ENCODE measurements around the gene EBI3.
A peak's percentile ranks its signal among the peaks of the same experiment; 100 is the strongest.
"Not testable (repeated sequence)": the region's sequence is repeated elsewhere in the genome, so short reads cannot be mapped to it uniquely, and the experiment has no call there.

Gene EBI3

DNA sequence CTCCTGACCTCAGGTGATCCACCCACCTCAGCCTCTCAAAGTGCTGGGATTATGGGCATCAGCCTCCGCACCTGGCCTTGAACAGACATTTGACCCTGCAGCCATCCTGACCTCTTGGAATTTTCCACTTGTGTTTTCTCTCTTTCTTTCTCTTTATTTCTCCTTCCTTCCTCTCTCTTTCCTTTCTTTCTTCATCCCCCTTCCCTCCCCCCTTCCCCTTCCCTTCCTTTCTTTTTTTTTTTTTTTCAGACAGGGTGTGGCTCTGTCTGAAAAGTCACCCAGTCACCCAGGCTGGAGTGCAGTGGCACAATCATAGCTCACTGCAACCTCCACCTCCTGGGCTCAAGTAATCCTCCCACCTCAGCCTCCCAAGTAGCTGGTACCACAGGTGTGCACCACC, 10.8 kb upstream of the EBI3 start:
- H3K18ac ChIP-seq (ENCODE audit: low read depth in 1 of 2, low read length in 2 of 2); H3K27ac ChIP-seq (ENCODE audit: low read length, poor library complexity, severe bottlenecking); H3K4me2 ChIP-seq (ENCODE audit: low read length, poor library complexity, severe bottlenecking); H2BK5ac ChIP-seq (ENCODE audit: low read depth, low read length, poor library complexity, severe bottlenecking); H3K79me1 ChIP-seq (replicated peaks; ENCODE audit: low read length, poor library complexity, severe bottlenecking); DNase-seq; H3K9ac ChIP-seq (ENCODE audit: low read length); H2BK120ac ChIP-seq (ENCODE audit: low read depth, low read length); H2BK15ac ChIP-seq (ENCODE audit: low read depth, poor library complexity, severe bottlenecking); H4K91ac ChIP-seq (ENCODE audit: low read length); H3K36me3 ChIP-seq (ENCODE audit: control insufficient read depth in 1 of 2, insufficient read depth in 2 of 2, low read depth in 1 of 2, low read length in 2 of 2); H2AFZ ChIP-seq (ENCODE audit: low read depth, low read length); H3K4me3 ChIP-seq (ENCODE audit: insufficient read depth in 1 of 2, low read depth in 1 of 2, low read length in 2 of 2); H2BK12ac ChIP-seq (ENCODE audit: low read length in 2 of 2); H2AK5ac ChIP-seq (ENCODE audit: low read length, severe bottlenecking); H3K9me3 ChIP-seq (ENCODE audit: control insufficient read depth, low read length); H3K14ac ChIP-seq (ENCODE audit: low read length in 2 of 2); H3K23ac ChIP-seq (ENCODE audit: low read length in 2 of 2); H4K8ac ChIP-seq (ENCODE audit: low read length); H3K4ac ChIP-seq (ENCODE audit: low read depth in 1 of 2, low read length in 2 of 2): not testable (repeated sequence)
- WGBS, result 96% methylated on average over 1 of the region's 1 CpG
- H3K4me1 ChIP-seq (ENCODE audit: control insufficient read depth, insufficient read depth, low read depth, low read length), result peaks cover 14% of the 10 kb centered on the region
- peaks cover 0 to 13% of the 10 kb centered on the region in 2 experiments for H3K27me3 ChIP-seq (ENCODE audit: control insufficient read depth in 1 of 2, insufficient read depth in 1 of 2, low read length in 2 of 2)

DNA sequence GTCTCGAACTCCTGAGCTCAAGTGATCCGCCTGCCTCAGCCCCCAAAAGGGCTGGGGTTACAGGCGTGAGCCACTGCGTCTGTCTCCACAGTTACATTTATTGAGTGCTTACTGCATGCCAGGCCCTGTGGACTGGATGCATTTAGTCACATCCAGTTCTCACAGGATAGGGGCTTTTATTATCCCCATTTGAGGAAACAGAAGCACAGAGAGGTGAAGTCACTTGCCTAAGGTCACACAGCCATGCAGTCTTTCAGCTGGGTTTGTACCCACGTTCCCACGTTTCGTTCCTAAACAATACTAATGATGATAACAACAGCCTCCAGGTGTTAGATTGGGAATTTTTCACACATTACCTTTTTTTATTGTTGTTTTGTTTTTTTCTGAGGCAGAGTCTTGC, 9.1 kb upstream of the EBI3 start:
- 90% methylated on average over 5 of the region's 7 CpGs for WGBS
- Histone ChIP-seq H3K9me3 (ENCODE audit: control insufficient read depth, low read length) (no peaks in the 10 kb centered on the region), H2BK15ac (ENCODE audit: low read depth, poor library complexity, severe bottlenecking) (no peak overlapping the region), H3K4me3 (ENCODE audit: insufficient read depth in 1 of 2, low read depth in 1 of 2, low read length in 2 of 2) (no peak overlapping the region), H3K79me1 (replicated peaks; ENCODE audit: low read length, poor library complexity, severe bottlenecking) (no peaks in the 10 kb centered on the region), H3K4me2 (ENCODE audit: low read length, poor library complexity, severe bottlenecking) (no peak overlapping the region), H3K4ac (ENCODE audit: low read depth in 1 of 2, low read length in 2 of 2) (no peak overlapping the region), H3K4me1 (ENCODE audit: control insufficient read depth, insufficient read depth, low read depth, low read length) (peaks cover 19% of the 10 kb centered on the region), H2AK5ac (ENCODE audit: low read length, severe bottlenecking) (no peak overlapping the region), H4K91ac (ENCODE audit: low read length) (no peak overlapping the region), H2BK5ac (ENCODE audit: low read depth, low read length, poor library complexity, severe bottlenecking) (no peak overlapping the region), H3K14ac (ENCODE audit: low read length in 2 of 2) (no peak overlapping the region), H3K23ac (ENCODE audit: low read length in 2 of 2) (no peak overlapping the region), H2BK12ac (ENCODE audit: low read length in 2 of 2) (no peak overlapping the region), H3K36me3 (ENCODE audit: control insufficient read depth in 1 of 2, insufficient read depth in 2 of 2, low read depth in 1 of 2, low read length in 2 of 2) (no peaks in the 10 kb centered on the region), H2AFZ (ENCODE audit: low read depth, low read length) (no peak overlapping the region), H4K8ac (ENCODE audit: low read length) (no peak overlapping the region), H3K27ac (ENCODE audit: low read length, poor library complexity, severe bottlenecking) (no peak overlapping the region), H3K18ac (ENCODE audit: low read depth in 1 of 2, low read length in 2 of 2) (no peak overlapping the region), H3K9ac (ENCODE audit: low read length) (no peak overlapping the region), H2BK120ac (ENCODE audit: low read depth, low read length) (no peak overlapping the region), H3K27me3 (ENCODE audit: control insufficient read depth in 1 of 2, insufficient read depth in 1 of 2, low read length in 2 of 2) (peaks cover 0 to 9% of the 10 kb centered on the region in 2 experiments)
- DNase-seq, result no peak

DNA sequence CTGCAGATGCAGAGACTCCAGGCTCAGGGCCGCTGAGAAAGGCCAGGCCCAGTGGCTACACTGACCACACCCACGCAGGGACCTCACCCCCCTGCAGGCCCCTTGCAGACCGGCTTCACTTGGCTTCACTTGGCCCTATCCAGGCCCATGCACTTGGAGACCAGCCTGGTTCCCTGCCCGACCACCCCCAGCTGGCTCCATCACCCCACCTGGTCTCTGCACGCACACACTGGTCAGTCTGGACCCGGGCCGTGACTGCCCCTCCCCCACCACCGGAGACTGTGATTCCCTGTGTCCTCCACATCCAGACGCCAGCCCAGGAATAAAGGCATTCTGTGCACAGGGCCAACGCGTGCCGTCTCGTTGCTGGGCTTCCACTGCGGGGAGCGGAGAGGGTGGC, 4.9 kb upstream of the EBI3 start:
- Histone ChIP-seq H3K9me3 (ENCODE audit: control insufficient read depth, low read length) (no peaks in the 10 kb centered on the region), H3K36me3 (ENCODE audit: control insufficient read depth in 1 of 2, insufficient read depth in 2 of 2, low read depth in 1 of 2, low read length in 2 of 2) (no peaks in the 10 kb centered on the region), H3K79me1 (replicated peaks; ENCODE audit: low read length, poor library complexity, severe bottlenecking) (no peaks in the 10 kb centered on the region), H2BK120ac (ENCODE audit: low read depth, low read length) (no peak overlapping the region), H2BK12ac (ENCODE audit: low read length in 2 of 2) (no peak overlapping the region), H3K27ac (ENCODE audit: low read length, poor library complexity, severe bottlenecking) (no peak overlapping the region), H2BK5ac (ENCODE audit: low read depth, low read length, poor library complexity, severe bottlenecking) (no peak overlapping the region), H3K9ac (ENCODE audit: low read length) (no peak overlapping the region), H3K4ac (ENCODE audit: low read depth in 1 of 2, low read length in 2 of 2) (no peak overlapping the region), H2BK15ac (ENCODE audit: low read depth, poor library complexity, severe bottlenecking) (no peak overlapping the region), H2AK5ac (ENCODE audit: low read length, severe bottlenecking) (no peak overlapping the region), H3K18ac (ENCODE audit: low read depth in 1 of 2, low read length in 2 of 2) (peak overlapping the region in 1 of 2 experiments; percentile 5), H3K27me3 (ENCODE audit: control insufficient read depth in 1 of 2, insufficient read depth in 1 of 2, low read length in 2 of 2) (peaks cover 0 to 43% of the 10 kb centered on the region in 2 experiments), H3K4me2 (ENCODE audit: low read length, poor library complexity, severe bottlenecking) (no peak overlapping the region), H4K91ac (ENCODE audit: low read length) (no peak overlapping the region), H4K8ac (ENCODE audit: low read length) (no peak overlapping the region), H3K4me1 (ENCODE audit: control insufficient read depth, insufficient read depth, low read depth, low read length) (peaks cover 17% of the 10 kb centered on the region), H3K23ac (ENCODE audit: low read length in 2 of 2) (no peak overlapping the region), H3K4me3 (ENCODE audit: insufficient read depth in 1 of 2, low read depth in 1 of 2, low read length in 2 of 2) (peak overlapping the region in 1 of 2 experiments; percentile 11), H3K14ac (ENCODE audit: low read length in 2 of 2) (no peak overlapping the region), H2AFZ (ENCODE audit: low read depth, low read length) (no peak overlapping the region)
- no peak for DNase-seq
- WGBS, result 67% methylated on average over 15 of the region's 15 CpGs

DNA sequence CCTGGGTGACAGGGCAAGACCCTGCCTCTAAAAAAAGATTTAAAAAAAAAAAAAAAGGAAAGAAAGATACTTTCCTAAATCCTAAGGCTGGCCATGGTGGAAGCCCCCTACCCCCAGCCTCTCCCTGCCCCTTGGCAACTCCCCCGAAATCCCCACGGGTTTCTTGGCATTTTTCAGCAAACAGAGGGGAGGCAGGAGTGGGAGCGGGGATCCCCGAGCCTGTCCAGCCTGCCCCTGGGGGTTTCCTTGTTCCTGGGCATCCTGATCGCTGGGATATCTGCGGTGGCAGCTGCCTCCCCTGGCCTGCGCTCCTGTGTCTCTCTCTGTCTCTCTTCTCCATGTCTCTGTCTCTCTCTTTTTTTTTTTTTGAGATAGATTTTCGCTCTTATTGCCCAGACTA, 3.4 kb upstream of the EBI3 start:
- Histone ChIP-seq H4K91ac (ENCODE audit: low read length) (no peak overlapping the region), H3K27ac (ENCODE audit: low read length, poor library complexity, severe bottlenecking) (no peak overlapping the region), H2BK120ac (ENCODE audit: low read depth, low read length) (no peak overlapping the region), H3K9me3 (ENCODE audit: control insufficient read depth, low read length) (no peaks in the 10 kb centered on the region), H2BK15ac (ENCODE audit: low read depth, poor library complexity, severe bottlenecking) (peak overlapping the region; percentile 55), H3K4me2 (ENCODE audit: low read length, poor library complexity, severe bottlenecking) (no peak overlapping the region), H3K36me3 (ENCODE audit: control insufficient read depth in 1 of 2, insufficient read depth in 2 of 2, low read depth in 1 of 2, low read length in 2 of 2) (no peaks in the 10 kb centered on the region), H2BK12ac (ENCODE audit: low read length in 2 of 2) (no peak overlapping the region), H4K8ac (ENCODE audit: low read length) (no peak overlapping the region), H3K14ac (ENCODE audit: low read length in 2 of 2) (no peak overlapping the region), H3K18ac (ENCODE audit: low read depth in 1 of 2, low read length in 2 of 2) (no peak overlapping the region), H2AFZ (ENCODE audit: low read depth, low read length) (no peak overlapping the region), H3K4me3 (ENCODE audit: insufficient read depth in 1 of 2, low read depth in 1 of 2, low read length in 2 of 2) (no peak overlapping the region), H3K23ac (ENCODE audit: low read length in 2 of 2) (no peak overlapping the region), H2BK5ac (ENCODE audit: low read depth, low read length, poor library complexity, severe bottlenecking) (no peak overlapping the region), H2AK5ac (ENCODE audit: low read length, severe bottlenecking) (no peak overlapping the region), H3K4ac (ENCODE audit: low read depth in 1 of 2, low read length in 2 of 2) (no peak overlapping the region), H3K9ac (ENCODE audit: low read length) (no peak overlapping the region), H3K4me1 (ENCODE audit: control insufficient read depth, insufficient read depth, low read depth, low read length) (peaks cover 15% of the 10 kb centered on the region), H3K27me3 (ENCODE audit: control insufficient read depth in 1 of 2, insufficient read depth in 1 of 2, low read length in 2 of 2) (peaks cover 0 to 44% of the 10 kb centered on the region in 2 experiments), H3K79me1 (replicated peaks; ENCODE audit: low read length, poor library complexity, severe bottlenecking) (no peaks in the 10 kb centered on the region)
- 86% methylated on average over 8 of the region's 8 CpGs for WGBS
- DNase-seq, result no peak
